Islet precursor cell (in vitro differentiated cells): ENCODE data around the gene VARS2.
A peak's percentile ranks its signal among the peaks of the same experiment; 100 is the strongest.

Source experiments
- DNase-seq: peaks from one replicate; pipeline ENCODE4 v3.0.0-alpha.2; 2018

The VARS2 gene

DNA sequence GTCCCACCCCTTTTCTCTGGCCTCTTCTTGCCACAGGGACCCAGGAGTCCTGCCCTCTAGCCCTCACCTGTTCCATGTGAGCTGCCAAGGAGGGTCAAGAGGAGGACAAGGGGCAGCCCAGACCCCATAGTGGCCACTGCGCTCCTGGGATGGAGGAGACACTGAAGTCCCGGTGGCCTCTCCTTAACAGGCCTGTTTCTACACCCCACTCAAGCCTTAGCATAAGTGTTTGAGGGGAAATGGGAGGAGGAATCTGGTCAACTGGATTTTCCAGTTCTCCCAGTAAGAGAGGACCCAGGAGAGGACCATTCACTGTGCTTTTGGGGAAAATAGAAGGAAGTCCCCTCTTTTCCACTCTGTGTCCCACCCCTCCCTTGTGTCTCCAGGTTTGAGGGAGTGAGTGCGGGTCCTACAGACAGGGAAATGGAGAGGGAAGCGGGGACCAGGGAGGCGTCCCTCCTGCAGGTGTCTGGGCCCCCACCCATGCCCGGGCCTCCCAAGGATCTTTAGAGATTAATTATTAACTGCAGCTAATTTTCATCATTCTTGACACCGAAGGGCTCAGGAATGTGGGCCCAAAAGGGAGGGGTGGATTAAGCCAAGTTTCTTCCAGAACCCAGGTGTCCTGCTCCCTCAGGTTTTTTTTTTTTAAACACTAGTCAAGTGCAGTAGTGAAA is 18.1 kb downstream of the VARS2 start, which contains the start of gene SFTA2:
Gene SFTA2 (minus strand): TSS at position 202 of the 677 bp plus-strand sequence. CDS start 74 bp downstream, at position 128.
- no peak for DNase-seq

DNA sequence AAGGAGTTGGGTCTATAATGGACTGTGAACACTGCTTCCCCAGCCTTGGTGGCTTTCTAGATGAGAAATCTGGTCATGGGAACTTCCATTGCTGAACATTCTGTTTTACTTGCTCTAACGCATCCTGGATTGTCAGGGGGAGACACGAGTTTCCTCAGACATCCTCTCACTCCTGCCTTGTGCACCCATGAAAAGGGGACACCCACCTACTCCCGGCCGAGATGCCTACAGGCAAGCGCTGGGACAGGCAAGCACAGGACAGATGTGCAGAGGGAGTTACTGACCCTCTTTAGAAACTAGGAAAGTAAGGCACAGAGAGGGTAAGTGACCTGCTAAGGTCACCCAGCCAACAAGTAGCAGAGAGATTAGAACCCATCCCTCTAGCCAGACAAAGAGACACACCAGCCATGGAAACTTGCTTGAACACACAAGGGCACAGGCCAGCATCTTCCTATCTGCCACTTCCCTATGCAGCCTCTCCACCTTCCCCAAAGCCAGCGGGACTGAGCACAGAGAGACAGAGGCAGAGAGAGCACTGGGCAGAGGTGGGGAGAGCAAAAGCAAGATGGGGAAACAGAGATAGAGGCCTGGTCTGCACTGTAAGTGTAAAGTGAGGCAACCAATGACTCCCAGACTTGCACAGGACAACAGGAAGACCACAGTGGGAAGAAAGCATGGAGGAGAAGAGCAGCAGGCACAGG is 18.8 kb downstream of the VARS2 start:
- no peak for DNase-seq

DNA sequence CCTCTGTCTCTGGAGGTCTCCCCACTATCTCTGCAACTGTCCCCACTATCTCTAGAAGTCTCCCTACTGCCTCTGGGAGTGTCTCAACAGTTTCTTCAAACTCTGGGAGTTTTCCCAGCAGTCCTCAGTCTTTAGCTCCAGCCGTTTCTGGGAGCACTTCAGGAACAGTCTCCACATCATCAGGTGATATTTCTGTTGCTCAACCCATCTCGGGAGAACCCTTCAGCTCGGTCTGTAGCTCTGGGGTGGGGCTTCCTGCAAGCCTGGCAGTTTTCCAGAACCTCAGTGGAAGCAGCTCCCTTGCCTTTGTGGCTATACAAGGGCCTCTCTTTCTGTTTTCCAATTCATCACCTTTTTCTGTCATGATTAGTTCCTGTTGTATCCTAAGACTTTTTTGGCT is 21.0 kb downstream of the VARS2 start:
- DNase-seq, result no peak

DNA sequence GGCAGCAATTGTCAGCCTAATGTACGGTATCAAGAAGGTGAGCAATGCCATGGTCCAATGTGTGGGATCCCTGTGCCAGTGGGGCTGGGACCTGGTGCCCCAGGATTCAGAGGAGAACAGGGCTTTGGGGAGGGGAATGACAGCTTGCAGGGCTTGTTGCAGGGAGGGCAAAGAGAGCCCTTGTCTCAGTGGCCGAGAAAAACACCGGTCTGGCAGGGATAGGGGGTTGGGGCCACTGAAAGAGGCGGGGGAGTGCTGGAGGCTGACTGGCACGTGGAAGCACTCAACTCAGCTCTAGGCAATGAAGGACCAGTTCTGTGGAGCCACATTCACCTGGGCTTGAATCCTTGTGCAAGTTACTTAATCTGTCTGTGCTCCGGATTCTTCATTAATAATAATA is 23.2 kb downstream of the VARS2 start:
- DNase-seq, result no peak

DNA sequence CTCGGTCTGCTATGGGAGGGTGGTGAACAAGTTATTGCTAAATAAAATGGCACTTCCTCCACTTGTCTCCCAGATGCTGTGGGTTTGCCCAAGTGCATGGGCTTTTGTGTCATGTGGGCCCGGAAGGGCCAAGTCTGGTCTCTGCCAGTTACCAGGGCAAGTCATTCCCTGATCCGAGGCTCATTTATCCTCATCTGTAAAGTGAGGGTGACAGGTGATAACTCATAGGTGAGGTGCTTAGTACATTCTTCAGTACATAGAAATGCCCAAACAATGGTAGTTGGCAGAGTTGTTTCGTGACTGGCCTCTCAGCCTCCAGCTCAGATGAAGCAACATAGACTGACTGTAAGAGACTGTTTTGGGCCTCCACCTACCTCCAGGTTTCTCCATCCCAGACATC is 24.7 kb downstream of the VARS2 start:
- DNase-seq, result no peak

DNA sequence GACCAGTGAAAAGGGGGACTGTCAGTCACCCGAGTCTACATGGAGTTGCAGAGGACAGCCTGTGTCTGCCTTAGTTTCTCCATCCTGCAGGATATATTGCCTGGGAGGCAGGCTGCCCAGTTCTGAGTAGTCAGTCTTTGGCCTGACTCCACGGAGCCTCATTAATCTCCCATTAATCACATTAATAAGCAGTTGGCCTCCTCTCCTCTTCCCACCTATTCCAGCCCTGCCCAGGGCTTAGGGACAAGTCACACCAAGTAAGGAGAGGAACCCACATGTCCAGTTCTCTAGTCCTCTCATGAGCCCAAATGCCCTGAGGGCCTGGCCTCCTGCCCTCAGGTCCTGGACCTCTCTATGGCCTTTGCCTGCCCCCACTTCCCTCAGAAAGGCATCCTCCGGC is 25.4 kb downstream of the VARS2 start:
- no peak for DNase-seq

DNA sequence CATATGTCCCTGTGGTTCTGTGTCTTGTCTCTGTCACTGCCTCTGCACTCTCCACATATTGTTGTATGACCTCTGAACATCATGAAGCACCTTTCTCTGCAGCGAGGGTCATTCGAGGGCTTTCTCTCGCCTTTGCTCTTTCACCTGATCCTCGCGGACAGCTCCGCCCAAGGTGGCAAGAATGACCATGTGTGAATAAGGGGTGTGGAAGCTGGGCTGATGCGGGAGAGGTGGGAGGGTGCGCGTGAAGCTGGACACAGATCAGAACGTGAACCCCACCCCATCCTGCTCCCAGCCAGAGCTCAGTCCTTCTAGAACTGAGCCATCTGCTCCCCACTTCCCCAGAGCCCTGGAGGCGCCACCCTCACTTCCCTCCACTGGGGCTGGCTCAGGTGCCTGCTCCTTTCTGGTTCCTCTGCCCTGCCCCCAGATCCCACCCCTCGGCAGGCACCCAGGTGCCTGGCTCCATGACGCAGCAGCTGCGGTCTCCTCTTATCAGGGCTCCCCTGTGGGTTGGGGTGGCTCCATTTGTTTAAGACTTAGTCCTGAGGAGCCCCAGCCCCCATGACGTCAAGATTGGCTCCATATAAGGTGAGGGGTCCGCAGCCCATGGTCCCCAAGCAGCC is 26.4 kb downstream of the VARS2 start, which contains the start of gene MUCL3:
Gene MUCL3 (plus strand): TSS at position 613 of the 626 bp plus-strand sequence. CDS start 27 bp downstream, outside the sequence.
- DNase-seq, result no peak

DNA sequence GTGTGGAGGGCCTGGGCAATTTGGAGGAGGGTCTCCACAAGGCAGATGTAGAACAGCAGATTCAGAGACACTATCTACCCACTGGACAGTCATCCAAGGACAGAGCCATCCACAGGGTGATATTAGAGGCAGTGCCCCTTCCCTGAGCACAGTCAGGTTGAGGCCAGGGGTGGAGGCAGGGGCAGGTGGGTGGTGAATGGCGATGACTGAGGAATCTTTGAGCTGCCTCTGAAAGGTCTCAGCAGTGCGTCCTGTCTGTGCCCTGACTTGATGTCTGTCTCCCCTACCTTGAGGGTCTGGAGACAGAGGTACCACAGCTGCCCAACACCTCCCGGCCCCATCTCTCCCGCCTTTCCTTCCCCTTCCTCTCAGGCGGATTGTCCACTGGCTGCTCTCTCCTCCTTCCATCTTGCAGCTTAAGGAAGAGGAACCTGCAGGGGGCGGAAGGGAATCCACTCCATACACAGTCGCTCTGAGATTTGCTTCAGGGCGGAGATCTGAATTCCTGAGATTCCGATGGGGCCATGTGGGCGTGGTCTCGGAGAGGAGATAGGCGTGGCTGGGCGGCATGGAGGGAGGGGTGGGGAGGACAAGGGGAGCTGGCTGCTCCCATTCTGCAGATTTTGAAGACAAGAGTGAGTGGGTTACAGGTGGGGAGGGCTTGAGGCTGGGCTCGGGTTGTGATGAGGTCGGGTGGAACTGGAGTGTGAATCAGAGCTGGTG is 28.5 kb downstream of the VARS2 start:
- peak; percentile 96 for DNase-seq

DNA sequence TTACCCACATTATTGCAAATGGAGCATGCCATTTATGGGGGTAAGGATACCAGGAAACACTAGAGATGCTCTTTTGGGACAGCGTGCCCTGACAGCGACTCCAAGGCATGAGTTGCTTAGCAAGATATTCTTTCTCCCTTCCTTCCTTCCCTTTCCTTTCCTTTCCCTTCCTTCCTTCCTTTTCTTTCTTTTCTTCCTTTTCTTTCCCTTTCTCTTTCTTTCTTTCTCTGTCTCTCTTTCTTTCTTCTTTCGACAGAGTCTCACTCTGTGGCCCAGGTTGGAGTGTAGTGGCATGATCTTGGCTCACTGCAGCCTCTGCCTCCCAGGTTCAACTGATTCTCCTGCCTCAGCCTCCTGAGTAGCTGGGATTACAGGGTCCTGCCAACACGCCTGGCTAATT is 30.0 kb downstream of the VARS2 start:
- no peak for DNase-seq

DNA sequence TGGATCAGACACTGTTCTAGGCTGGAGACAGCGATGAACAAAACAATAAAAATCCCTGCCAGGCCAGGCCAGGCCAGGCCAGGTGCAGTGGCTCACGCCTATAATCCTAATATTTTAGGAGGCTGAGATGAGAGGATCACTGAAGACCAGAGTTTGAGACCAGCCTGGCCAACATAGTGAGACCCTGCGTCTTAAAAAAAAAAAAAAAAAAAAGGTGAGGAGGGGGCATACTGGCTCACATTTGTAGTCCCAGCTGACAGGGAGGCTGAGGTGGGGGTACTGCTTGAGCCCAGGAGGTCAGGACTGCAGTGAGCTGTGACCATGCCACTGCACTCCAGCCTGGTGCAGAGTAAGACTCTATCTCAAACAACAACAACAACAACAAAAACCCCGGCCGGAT is 31.2 kb downstream of the VARS2 start:
- DNase-seq, result no peak

DNA sequence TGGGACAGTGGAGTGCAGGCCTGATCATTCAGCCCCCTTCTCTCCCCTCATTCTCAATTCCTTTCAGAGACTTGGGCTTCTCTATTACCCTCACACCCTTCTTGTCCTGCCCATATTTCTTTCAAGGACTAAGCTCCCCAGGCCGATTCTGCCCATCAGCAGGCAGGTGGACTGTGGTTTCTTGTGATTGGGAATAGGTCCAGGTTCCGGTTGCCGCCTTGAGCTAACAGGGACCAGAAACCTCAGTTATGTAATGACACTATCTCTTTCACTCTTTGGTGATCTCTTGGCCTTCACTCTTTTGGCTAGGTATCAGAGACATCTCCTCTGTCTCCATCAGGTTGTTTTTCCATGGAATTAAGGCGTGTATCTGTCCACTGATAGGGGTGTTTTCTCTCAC is 33.2 kb downstream of the VARS2 start:
- DNase-seq, result no peak

DNA sequence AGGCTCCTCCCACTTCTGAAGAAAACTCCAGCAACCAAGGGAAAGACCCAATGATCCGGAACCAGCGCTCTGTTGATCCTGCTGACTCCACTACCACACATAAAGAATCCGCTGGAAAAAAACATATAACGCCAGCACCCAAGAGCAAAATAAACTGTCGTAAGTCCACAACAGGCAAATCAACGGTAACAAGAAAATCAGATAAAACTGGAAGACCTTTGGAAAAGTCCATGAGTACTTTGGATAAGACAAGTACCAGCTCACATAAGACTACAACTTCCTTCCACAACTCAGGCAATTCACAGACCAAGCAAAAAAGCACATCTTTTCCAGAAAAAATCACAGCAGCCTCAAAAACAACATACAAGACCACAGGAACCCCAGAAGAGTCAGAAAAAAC is 34.8 kb downstream of the VARS2 start:
- DNase-seq, result no peak

DNA sequence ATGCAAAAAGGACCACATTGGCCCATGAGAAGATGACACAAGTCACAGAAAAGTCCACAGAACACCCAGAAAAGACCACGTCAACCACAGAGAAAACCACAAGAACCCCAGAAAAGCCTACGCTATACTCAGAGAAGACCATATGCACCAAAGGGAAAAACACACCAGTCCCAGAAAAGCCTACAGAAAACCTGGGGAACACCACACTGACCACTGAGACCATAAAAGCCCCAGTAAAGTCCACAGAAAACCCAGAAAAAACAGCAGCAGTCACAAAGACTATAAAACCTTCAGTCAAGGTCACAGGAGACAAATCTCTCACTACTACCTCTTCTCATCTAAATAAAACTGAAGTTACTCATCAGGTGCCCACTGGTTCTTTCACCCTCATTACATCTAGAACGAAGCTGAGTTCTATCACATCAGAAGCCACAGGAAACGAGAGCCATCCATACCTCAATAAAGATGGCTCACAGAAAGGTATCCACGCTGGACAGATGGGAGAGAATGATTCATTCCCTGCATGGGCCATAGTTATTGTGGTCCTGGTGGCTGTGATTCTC is 38.0 kb downstream of the VARS2 start:
- no peak for DNase-seq

DNA sequence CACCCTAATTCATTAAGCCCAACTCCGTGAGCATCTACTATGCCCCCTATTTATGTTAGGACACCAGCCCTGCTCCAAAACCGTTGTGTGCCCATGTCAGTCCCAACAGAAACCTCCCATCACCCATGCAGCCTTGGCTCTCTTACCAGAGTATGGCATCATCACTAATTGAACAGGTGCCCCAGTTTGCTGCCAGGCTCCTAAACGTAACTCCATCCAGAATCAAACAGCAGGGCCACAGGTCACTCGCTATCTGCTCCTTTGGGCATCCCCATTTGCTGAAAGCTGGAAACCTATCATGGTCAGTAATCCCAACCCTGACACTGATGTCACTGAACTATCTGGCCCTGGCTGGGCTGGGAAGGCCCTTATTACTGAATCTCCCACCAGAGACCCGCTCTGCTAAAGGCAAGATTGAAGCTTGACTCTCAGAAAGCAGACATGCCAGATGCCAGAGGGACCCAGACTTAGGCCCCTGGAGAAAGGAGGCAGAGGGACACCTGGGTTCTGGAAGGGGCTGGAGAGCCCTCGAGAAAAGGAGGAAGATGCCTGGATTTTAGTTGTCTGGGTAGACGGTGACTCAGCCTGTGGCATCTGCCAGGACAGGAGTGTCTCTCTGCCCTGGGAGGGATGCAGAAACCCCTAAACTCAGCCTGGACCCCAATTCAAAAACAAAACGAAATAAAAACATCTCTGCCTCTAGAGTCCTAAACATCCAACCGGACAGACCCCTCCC is 40.8 kb downstream of the VARS2 start:
- DNase-seq, result peak; percentile 71

DNA sequence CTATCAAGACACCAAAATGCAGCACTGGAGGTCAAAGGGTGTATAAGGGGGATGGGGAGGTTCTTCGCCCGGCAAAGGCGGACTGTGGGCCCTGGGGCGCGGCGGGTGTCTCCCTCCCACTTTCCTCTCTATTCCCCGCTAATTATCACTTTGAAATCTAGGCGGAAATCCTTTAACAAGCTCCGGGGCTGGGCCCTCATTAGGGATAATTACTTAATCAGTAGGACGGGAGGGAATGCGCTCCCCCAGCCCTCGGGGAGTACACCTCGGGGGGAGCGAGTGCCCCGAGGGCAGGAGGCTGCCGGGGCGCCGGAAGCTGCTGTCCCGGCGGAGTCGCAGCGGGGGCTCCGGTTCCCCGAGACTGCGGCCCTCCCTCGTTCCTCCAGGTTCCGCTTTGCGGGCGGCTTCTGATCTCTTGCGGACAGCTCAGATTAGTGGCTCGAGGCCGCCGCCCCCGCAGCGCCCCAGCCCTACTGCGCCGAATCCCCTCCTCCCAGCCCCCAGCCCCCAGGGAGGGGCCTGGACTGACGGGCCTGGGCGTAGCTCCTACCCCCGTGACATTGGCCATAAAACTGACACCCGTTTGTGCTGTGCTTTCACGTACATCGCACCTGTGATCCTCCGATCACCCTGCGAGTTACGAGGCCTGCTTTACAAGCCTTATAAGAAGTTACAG is 41.5 kb downstream of the VARS2 start:
- peak; percentile 82 for DNase-seq

DNA sequence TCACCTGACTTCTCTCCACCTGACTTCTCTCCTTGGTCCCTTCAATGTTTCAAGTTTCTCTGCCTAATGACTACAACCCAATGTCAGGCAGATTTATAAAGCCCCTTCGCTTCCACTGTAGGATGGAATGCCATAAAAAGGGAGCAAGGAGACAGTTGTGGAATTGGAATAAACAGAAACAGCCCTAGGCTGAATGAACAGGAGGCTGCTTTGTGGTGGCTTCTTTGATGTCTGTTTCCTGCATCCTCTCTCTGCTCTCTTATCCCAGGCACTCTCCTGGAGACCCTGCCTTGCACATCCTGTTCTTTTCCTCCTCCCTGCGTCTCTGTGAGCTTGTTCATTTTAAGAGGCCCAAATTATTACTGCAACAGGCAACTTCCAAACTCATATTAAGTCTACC is 43.7 kb downstream of the VARS2 start:
- DNase-seq, result peak; percentile 87

DNA sequence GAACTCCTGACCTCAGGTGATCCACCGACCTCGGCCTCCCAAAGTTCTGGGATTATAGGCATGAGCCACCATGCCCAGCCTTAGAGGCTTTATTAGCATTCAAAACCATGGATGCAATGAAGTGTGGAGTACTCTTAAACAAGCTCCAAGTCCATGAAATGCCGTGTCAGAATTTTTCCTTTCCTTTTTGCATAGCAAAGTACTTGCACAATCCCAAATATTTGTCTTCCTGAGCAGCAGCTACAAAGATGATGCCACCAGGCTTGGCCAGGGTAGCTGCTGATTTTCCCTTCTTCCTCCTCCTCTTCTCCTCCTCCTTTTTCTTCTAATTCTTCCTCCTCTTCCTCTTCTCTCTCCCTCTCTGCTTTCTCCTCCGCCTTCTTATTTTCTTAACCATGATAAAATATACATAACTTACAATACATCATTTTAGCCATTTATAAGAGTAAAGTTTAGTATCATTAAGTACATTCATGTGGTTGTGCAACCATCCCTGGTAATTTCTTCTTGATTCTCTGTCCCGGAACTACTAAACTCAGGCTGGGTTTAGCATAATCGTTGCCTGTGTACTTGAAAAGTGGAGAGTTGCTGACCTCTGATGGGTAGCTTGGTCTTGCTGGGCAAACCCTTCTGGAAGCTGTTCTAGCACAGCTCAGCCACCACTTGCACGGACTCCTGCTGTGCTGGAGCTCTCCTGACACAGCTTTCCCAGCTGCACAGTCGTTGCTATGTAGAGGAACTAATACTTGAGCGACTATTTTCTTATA is 47.1 kb downstream of the VARS2 start:
- DNase-seq, result no peak

DNA sequence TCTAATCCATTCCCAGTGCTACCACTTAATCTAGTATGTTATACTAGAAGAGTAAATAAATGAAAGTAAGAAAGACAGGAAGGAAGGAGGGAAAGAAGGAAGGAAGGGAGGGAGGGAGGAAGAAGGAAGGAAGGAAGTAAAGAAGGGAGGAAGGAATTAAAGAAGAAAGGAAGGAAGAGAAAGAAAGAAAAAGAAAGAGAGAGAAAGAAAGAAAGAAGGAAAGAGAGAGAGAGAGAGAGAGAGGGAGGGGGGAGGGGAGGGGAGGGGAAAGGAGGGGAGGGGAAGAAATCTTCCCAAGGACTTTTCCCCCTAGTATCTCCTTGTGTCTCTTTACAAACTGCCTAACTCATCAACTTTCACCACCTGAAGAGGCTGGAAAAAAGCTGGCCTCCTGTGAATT is 48.7 kb downstream of the VARS2 start:
- no peak for DNase-seq

DNA sequence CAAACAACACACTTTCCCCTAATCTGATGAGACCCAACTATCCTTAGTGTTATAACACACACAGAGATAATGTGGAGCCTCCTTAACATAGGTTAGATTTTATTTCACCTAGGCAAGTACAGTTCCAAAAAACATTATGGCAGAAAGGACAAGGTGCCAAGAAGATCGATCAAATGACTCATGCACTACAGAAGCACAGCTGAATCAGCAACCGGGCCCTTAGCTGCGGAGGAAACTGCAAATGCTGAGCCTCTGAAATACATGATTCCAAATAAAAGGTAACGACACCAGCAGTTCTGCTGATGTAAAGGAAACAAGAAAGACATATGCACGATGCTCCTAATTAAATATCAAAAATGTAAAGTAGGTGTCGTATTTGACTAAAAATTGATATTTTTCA is 49.6 kb downstream of the VARS2 start:
- DNase-seq, result no peak

DNA sequence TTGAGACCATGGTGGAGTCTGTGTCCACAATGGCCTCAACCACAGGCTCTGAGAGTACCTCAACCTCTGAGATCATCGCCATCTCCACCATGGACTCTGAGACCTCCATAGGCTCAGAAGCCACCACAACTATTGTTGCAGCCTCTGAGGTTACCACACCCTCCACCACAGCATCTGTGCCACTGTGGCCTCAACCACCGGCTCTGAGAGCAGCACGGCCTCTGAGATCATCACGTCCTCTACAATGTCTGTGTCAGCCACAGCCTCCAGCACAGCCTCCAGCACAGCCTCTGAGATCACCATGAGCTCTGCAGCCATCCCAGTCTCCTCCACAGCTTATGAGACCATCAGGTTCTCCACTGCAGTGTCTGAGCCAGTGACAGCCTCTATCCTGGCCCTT is 50.0 kb downstream of the VARS2 start:
- DNase-seq, result no peak

DNA sequence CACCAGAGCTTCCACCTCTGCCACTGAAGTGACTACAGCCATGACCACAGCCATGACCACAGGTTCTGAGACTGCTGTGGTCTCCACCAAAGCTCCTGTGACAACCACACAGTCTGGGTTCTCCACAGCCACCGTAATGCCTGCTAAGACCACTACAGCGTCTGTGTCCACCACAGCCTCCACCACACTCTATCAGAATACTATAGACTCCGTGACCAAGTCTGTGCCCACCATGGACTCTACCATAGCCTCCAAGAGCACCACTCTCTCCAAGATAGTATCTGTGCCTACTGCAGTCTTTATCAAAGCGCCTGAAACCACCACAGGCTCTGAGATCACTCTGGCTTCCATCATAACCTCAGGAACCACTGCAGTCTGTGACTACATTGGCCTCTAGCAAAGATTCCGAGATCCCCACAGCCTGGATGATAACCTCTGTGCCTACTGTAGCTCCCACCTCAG is 51.1 kb downstream of the VARS2 start:
- no peak for DNase-seq
